Colonic mucosa (tissue), 4 donors: ENCODE data around the gene MDM4. TPM values are rescaled to one million over a fixed set of nuclear protein-coding genes. Genes with fewer than 3 reads are reported as not detected.

ENCODE experiments used
- DNase-seq: peaks from one replicate; pipeline ENCODE4 v3.0.0-alpha.2; 2020
- H3K27ac ChIP-seq: fragments of 200-600 bp; one replicate; pipeline ENCODE4 v1.8.0; 2021
- H3K27me3 ChIP-seq: fragments of 200-600 bp; one replicate; pipeline ENCODE4 v1.8.0; 2021
- H3K36me3 ChIP-seq: fragments of 200-600 bp; one replicate; pipeline ENCODE4 v1.8.0; 2021
- H3K4me1 ChIP-seq: fragments of 200-600 bp; one replicate; pipeline ENCODE4 v1.8.0; 2021; ENCODE audit warnings: mild to moderate bottlenecking
- H3K4me3 ChIP-seq: fragments of 200-600 bp; one replicate; pipeline ENCODE4 v1.8.0; 2021
- H3K9ac ChIP-seq, 2 donors: one replicate each; pipeline ENCODE4 v1.7.0; 2013; ENCODE audit warnings: control low read depth in 2 of 2, low read depth in 2 of 2, low read length in 2 of 2
- H3K9me3 ChIP-seq: fragments of 200-600 bp; one replicate; pipeline ENCODE4 v1.8.0; 2021
- intact Hi-C: fragments of 100-400 bp; cut with DNase I; formaldehyde crosslinking; loops from one replicate; pipeline ENCODE4 v1.14.1; 2022
- total RNA-seq, 2 donors: library from RNA; stranded (reverse); fragmentation: NEBNext Ultra II Directional in 1 of 2; extraction: Animal tissue kit (Norgen Biotek cat#: 25700) in 1 of 2; gene quantifications; one replicate each; pipeline ENCODE4 v1.2.1, GENCODE V29; 2021
- TF ChIP-seq, protein P1 (sequence below): fragments of 200-600 bp; IDR thresholded peaks from one replicate; pipeline ENCODE4 v1.8.0; 2022; ENCODE audit warnings: antibody characterized with exemption, mild to moderate bottlenecking
- donor health status: healthy.
- donor health status: DM: no; HTN: no; CAD: no.
- donor health status: DM: no; HTN: no; CAD: no.

MDM4 gene
- total RNA-seq, 2 donors from 2014 or later, result 43.7 to 49.8 TPM

DNA sequence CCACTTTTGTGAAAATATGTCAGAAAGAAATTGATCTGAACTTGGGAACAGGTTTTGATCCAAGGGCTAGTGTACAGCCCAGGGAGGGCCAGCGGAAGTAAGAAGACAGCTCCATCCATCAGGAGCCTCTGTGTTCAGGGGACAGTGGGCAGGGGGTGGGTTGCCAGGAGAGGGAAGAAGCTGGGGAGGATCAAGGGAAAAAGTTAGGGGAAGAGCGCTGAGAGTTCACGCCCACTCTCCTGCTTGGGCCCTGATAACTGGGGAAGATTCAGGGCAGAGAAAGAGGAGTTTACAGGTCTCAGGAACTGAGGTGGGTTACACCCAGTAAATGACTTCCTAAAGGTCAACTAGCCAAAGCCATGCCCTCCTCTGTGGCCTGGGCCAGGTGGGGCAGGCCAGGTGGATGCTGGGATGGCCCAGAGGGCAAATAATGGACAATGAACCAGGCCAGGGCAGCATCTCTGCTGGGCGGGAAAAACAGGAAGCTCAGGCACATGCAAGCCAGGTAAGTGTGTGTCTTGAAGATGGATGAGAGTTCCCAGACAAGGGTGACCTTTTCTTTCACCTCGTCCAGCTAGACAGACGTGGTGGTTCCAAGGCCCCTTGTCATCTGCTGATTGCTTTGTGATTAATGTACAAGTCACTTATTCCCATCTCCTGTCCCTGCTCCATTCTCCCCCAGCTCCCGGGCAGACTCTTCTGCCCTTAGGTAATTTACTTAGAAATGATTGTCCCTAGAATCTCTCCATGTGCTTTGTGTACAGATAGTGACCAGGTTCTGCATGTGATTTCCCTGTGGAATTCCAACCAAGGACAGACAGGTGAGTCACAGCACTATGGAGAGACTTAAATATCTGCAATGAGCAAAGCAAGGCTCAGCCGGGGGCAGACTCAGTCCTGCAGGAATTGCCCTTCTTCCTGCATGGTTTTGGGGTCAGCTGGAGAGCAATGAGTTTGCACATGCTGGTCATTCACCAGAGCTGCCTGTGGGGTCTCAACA, 57.0 kb downstream of the MDM4 start:
- H3K27ac ChIP-seq, result no peak overlapping the region
- DNase-seq, result no peak
- peaks cover 2% of the 10 kb centered on the region for H3K4me1 ChIP-seq
- intact Hi-C loops, result no loop called here
- TF ChIP-seq, protein P1, sequence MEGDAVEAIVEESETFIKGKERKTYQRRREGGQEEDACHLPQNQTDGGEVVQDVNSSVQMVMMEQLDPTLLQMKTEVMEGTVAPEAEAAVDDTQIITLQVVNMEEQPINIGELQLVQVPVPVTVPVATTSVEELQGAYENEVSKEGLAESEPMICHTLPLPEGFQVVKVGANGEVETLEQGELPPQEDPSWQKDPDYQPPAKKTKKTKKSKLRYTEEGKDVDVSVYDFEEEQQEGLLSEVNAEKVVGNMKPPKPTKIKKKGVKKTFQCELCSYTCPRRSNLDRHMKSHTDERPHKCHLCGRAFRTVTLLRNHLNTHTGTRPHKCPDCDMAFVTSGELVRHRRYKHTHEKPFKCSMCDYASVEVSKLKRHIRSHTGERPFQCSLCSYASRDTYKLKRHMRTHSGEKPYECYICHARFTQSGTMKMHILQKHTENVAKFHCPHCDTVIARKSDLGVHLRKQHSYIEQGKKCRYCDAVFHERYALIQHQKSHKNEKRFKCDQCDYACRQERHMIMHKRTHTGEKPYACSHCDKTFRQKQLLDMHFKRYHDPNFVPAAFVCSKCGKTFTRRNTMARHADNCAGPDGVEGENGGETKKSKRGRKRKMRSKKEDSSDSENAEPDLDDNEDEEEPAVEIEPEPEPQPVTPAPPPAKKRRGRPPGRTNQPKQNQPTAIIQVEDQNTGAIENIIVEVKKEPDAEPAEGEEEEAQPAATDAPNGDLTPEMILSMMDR, result no peak
- no peak overlapping the region for H3K9ac ChIP-seq
- no peaks in the 10 kb centered on the region for H3K27me3 ChIP-seq
- no peaks in the 10 kb centered on the region for H3K36me3 ChIP-seq
- H3K9me3 ChIP-seq, result no peaks in the 10 kb centered on the region
- no peak overlapping the region for H3K4me3 ChIP-seq

DNA sequence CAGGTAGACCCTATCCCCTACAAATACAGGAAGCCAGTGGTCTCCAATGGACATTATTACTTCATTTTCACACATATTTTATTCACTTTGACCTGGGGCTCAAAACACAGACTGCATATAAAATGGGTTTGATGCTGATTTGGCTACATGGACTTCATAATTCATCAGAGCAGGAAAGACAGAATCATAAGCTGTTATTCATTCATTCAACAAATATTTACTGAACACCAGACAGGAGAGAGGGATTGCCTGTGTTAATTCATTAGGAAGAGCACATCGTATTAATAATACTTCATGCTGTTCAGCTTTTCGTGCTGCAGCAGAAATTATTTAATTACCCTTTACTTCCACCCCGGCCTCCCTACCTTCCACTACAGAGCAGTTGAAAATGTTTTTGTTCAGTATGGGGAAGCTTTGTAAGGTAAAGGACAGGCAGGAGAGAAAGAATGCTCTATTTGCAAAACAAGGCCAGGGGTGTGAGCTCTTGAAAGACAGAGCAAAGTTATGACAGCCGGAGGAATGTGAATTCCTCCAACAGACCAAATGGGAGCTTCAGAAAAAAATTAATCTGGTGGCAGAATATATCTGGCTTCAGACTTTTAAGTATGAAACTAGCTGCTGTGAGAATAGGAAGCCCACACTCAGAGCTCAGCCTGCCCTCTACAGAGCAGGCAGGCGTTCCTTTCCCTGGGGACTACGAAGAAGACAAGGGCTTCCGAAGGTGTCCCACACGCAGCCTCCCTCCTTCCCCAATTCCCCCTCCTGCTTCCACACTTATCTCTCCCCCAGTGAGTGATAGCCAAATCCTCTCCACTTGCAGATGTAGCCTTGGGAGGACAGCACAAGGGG, 58.0 kb downstream of the MDM4 start:
- Histone ChIP-seq H3K27me3 (no peaks in the 10 kb centered on the region), H3K4me1 (peaks cover 3% of the 10 kb centered on the region), H3K9me3 (no peaks in the 10 kb centered on the region), H3K27ac (no peak overlapping the region), H3K36me3 (no peaks in the 10 kb centered on the region), H3K9ac (no peak overlapping the region), H3K4me3 (no peak overlapping the region)
- TF ChIP-seq, protein P1, result no peak
- no peak for DNase-seq
- intact Hi-C loops, result no loop called here

DNA sequence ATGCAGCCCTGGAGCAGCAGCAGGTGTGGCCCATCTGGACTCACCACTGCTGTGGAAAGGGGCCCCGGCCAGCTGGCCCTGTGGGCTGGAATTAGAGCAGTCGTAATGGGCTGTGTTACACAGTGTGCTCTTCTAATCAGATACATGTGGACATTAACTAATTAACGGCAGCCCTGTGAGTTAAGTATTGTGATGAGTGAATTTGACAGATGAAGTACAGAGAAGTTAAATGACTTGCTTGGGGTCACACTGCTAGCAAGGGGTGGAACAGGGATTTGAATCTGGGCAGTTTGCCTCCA, 58.6 kb downstream of the MDM4 start:
- no peak overlapping the region for H3K9ac ChIP-seq
- H3K4me3 ChIP-seq, result no peak overlapping the region
- peaks cover 3% of the 10 kb centered on the region for H3K4me1 ChIP-seq
- TF ChIP-seq, protein P1, result no peak
- intact Hi-C loops, result no loop called here
- no peaks in the 10 kb centered on the region for H3K36me3 ChIP-seq
- H3K27ac ChIP-seq, result no peak overlapping the region
- DNase-seq, result no peak
- no peaks in the 10 kb centered on the region for H3K9me3 ChIP-seq
- H3K27me3 ChIP-seq, result no peaks in the 10 kb centered on the region

DNA sequence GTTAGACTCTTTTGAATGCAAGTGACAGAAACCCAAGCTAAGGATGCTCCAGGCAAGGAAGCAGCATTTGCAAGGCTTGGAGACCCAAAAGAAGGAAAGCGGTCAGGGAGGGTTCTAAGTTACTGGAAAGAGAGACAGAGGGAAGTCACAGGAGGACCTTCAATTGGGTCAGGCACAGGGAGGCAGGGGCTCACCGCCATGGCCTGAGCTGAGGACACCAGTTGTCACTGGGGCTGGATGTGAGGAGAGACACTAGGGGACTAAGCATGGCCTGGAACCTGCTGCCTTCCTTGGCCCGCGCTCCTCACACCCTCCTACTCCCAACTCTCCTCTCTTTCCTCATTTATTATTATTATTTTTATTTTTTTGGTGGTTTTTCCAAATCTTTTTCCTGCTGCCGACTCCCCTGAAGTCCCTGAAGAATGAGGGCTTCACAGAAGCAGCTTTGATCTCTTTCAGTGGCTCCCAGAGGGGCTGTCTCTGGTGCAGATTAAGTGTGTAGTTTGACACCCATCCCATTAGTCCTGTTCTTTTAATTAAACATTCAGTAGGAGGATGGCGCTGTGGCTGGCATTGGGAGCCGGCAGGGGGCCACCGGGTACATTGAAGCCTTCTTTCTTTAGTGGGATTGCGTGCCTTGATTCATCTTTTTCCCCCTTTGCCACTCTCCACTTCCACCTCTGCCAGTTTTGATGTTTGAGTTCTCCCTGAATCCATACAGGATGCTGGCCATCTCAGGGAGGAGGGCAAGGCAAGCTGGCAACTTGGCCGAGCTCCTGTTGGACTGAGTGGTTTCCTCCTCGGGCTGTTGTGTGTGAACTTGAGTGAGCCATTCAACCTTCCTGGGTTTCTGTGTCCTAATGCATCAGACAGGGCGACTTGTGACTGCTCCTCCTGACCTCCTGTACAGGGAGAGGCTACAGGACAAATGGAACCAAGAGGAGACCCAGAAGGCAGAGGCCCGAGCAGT, 59.3 kb downstream of the MDM4 start:
- H3K9ac ChIP-seq, result no peak overlapping the region
- H3K9me3 ChIP-seq, result no peaks in the 10 kb centered on the region
- no peaks in the 10 kb centered on the region for H3K36me3 ChIP-seq
- H3K4me1 ChIP-seq, result peaks cover 3% of the 10 kb centered on the region
- DNase-seq, result no peak
- intact Hi-C loops, result no loop called here
- no peak overlapping the region for H3K27ac ChIP-seq
- TF ChIP-seq, protein P1, result no peak
- no peaks in the 10 kb centered on the region for H3K27me3 ChIP-seq
- H3K4me3 ChIP-seq, result no peak overlapping the region

DNA sequence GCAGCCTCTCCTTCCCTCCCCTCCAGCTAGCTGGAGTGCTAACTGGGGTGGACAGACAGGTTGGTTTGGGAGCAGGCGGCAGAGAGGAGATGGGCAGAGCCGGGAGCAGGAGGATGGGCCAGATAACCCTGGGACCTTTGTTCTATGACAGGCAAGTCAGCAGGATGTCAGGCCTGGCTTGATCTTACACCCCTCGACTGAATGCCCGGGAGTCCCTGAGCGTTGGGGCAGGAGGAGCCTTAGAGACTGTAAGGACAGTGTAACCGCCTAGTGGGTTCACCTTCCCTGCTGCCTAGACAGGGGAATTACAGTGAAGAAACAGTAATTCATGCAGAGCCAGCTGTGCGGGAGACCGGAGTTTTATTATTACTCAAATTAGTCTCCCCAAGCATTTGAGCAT, 60.2 kb downstream of the MDM4 start:
- H3K27me3 ChIP-seq, result no peaks in the 10 kb centered on the region
- no peak for DNase-seq
- no peak overlapping the region for H3K27ac ChIP-seq
- no peak overlapping the region for H3K9ac ChIP-seq
- H3K4me3 ChIP-seq, result no peak overlapping the region
- peaks cover 3% of the 10 kb centered on the region for H3K4me1 ChIP-seq
- no peaks in the 10 kb centered on the region for H3K9me3 ChIP-seq
- TF ChIP-seq, protein P1, result no peak
- no peaks in the 10 kb centered on the region for H3K36me3 ChIP-seq
- intact Hi-C loops, result no loop called here
